HG03442 (cell line): ENCODE measurements around the gene ITGB2.
A peak's percentile ranks its signal among the peaks of the same experiment; 100 is the strongest.
"Not testable (repeated sequence)": the region's sequence is repeated elsewhere in the genome, so short reads cannot be mapped to it uniquely, and the experiment has no call there.

ENCODE experiments used
- ATAC-seq: cut with Tn5 transposase; IDR thresholded peaks from one replicate; pipeline ENCODE4 v1.9.1; 2021; ENCODE audit warnings: mild to moderate bottlenecking, moderate library complexity; ENCODE audit not compliant: unreplicated experiment

Gene ITGB2

DNA sequence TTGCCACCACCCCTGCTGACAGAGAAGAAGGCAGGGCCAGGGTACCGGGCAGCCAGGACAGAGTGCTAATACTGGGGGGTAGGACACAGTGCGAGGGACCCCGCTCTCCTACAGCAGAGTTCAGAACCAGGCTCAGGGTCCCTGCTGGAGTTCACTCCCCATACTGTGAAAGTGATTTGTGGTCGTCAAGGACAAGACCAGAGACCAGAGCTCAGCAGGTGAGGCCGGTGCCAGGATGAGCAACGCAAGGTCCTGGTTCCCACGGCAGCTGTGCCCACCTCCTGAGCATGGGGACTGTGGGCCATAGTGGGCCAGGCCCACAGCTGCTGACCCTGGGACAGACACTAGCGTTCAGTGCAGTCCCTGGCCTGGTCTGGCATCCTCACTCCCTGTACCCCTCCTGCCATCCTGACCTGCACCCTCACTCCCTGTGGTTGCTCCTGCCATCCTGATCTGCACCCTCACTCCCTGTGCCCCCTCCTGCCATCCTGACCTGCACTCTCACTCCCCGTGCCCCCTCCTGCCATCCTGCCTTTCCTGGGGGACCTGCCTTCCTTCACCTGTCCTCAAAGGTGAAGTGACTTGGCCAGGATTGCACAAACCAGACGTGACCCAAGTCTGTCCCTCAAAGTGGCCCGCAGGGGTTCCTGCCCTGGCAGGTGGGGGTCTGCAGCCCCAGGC, 33.4 kb downstream of the ITGB2 start:
- no peak for ATAC-seq

DNA sequence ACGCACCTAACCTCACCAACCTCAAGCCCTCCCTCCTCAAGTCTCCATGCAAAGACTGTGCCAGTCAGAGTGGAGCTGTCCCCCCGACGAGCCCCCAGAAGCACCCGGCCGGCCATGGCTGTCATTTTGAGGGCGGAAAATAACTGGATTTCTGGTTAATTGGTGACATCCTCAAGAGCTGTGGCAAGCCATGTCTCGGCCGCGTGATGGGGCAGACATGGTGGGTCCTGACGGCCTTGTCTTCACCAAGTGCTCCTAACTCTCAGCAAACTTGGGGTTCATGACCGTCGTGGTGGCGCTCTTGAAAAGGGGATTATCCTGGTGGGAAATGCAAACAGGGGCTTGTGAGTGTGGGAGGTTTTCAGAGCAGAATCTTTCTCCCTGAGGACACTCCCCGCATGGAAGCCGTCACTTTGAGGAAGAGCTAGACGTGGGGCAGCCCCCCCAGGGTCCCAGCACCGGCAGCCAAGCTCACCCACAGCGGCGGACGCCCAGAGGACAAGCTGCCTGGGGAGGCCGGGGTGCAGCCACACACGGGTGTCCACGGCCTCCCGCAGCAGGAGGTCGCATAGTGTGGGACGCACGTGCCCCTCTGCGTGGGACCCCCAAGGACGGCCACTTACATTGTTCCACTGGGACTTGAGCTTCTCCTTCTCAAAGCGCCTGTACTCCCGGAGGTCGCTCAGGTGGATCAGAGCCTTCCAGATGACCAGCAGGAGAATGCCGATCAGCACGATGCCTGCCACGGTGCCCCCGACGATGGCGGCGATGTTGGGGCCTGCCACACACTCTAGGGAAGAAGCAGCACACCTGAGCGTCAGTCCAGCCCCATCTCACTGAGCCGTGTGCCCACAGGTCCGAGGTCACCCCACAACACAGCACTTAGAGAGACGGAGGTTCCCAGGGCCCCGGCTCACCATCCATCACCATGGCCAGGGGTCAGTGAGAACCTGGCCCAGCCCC, 34.3 kb downstream of the ITGB2 start:
- no peak for ATAC-seq

- no peak for ATAC-seq
These were observed 35.1 kb downstream of the ITGB2 start for GRCh38 chr21:44885615-44886014.

- no peak for ATAC-seq
These were observed 36.6 kb downstream of the ITGB2 start for GRCh38 chr21:44884097-44884496.

DNA sequence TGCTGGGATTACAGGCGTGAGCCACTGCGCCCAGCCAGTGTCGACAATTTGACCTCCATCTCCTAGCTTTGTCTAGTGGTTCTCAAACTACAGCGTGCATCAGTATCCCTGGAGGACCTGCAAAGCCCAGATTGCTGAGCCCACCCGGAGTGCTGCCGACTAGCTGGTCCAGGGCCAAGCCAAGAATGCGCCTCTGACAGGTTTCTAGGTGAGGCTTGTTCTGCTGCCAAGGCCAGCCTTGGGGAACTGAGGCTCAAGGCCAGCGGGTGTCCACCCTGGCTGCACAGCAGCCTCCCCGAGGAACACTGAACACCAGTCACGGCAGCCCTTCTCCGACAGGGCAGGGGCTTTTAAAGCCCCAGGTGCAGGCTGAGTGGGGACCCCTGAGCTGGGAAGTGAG, 37.4 kb downstream of the ITGB2 start:
- ATAC-seq: no peak

DNA sequence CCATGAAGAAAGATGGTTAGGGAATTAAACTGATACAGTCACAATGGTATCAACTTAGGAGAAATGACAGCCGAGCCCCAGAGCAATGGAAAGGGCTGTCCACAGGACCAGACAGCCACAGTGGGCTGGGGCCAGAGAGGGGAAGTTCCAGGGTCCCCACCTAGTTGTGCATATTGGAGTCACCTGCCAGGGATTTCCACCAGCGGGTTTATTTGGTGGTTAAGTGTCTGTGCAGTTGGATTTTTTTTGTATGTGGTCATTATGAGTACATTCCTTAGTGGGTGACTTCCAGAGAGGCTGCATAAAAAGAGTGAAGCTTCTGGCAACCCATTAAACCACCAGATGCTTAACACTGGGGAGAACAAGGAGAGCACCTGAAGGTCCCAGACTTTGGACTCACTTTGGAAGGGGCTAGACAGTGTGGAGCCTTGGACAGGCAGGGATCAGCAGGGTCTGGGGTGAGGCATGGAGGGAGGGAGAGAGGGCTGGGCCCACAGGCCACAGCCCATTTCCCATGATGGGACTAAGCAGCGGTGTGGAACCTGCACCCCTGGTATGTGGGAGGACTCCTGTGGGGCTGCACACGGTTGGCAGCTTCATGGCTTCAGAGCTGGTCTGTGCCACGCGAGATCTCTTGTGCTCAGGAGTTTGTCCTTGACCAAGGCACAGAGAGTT, 39.4 kb downstream of the ITGB2 start:
- ATAC-seq: no peak

DNA sequence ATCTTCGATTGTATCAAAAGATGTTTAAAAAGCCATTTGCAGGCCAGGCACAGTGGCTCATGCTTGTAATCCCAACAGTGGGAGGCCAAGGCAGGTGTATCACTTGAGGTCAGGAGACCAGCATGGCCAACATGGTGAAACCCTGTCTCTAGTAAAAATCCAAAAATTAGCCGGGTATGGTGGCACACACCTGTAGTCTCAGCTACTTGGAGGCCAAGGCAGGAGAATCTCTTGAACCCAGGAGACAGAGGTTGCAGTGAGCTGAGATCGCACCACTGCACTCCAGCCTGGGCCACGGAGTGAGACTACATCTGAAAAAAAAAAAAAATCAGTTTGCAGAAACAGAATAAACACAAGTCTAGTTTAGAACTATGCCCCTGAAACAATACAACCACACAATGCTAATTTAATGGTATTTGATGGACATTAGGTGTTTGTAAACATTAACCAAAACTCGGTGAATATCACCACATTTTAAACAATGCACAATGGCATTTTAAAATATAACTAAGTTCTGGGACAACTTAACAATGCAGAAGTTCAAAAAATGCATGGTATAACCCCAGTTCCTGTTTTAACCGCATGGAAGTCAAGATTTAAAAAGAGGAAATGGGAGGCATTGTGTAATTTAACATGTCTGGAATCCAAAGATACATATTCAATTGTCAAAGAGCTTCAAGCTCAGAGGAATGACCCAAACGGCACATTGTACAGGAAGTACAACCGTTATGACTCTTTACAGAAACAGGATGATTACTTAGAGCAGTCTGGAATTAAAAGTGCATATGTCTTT, 40.1 kb downstream of the ITGB2 start:
- ATAC-seq: no peak

DNA sequence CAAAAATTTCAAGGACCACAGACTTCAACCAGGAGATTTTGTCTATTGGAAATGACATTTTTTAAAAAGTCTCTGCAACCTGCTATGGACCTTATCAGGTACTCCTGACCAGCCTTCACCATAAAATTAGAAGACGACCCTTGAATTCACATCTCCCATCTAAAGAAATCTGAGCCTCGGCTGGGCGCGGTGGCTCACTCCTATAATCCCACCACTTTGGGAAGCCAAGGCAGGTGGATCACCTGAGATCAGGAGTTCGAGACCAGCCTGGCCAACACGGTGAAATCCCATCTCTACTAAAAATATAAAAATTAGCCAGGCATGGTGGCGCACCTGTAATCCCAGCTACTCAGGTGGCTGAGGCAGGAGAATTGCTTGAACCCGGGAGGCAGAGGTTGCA, 41.5 kb downstream of the ITGB2 start:
- not testable (repeated sequence) for ATAC-seq

DNA sequence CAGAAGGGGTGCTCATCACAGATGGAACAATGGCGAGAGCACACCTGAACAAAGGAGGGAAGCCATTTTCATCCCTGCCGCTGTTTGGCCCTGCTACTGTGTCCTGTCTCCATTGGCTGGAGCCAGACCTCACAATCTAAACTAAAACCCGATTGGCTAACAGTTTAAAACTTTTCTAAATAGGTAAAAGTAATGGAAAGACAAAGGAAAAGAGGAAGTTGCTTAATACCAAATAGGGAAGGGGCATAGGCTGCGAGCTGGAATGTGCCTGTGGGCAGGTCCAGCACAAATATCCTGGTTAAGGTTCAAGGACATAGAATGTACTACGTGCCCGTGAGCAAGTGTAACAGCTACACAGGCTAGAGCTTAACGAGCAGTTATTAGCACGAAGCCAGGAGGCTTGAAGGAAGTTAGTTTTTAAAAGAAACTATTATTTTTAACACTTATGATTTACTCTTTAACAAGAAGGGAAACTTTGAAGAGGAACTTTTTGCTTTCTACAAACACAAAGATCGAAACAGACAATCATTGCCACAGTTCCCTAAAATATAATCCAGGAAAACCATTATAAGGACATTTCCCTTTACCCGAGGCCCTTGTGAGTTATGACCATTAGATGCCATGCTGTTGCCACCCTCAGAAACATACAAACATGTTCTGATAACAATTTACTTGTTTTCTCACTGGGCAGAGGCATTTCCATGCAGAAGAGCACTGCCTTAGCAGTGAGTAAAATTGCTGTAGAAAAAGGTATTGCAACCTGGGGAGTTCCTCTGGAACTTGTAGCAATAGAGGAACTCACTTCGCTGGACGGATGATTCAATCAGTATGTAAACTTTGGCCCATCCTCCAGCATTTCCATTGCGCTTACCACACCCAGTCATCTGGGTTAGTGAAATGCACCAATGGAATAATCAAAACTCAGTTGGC, 42.4 kb downstream of the ITGB2 start:
- ATAC-seq: no peak

GRCh38 chr21:44876849-44877575, 43.7 kb downstream of the ITGB2 start:
- ATAC-seq: no peak

- no peak for ATAC-seq
These were observed 45.4 kb downstream of the ITGB2 start for GRCh38 chr21:44875316-44875700.

- ATAC-seq: no peak
These were observed 46.0 kb downstream of the ITGB2 start for GRCh38 chr21:44874497-44875315.

DNA sequence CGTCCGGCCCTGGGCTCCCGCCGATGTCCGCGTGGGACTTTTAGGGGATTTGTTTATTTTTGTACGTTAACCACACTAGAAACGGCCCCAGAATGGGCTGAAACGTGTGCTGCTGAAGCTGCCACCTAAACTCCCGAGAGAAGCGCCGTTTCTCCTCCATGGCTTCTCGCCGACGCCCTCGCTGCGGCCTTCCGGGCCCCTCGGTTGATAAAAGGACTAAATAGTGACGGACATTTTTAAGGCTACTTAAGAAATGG, 46.5 kb downstream of the ITGB2 start:
- no peak for ATAC-seq

GRCh38 chr21:44873356-44874239, 47.1 kb downstream of the ITGB2 start, which contains the start of gene PTTG1IP:
Gene PTTG1IP (minus strand): TSS chr21:44873690. CDS start chr21:44873616, 74 bp downstream.
- ATAC-seq: peak; percentile 76

DNA sequence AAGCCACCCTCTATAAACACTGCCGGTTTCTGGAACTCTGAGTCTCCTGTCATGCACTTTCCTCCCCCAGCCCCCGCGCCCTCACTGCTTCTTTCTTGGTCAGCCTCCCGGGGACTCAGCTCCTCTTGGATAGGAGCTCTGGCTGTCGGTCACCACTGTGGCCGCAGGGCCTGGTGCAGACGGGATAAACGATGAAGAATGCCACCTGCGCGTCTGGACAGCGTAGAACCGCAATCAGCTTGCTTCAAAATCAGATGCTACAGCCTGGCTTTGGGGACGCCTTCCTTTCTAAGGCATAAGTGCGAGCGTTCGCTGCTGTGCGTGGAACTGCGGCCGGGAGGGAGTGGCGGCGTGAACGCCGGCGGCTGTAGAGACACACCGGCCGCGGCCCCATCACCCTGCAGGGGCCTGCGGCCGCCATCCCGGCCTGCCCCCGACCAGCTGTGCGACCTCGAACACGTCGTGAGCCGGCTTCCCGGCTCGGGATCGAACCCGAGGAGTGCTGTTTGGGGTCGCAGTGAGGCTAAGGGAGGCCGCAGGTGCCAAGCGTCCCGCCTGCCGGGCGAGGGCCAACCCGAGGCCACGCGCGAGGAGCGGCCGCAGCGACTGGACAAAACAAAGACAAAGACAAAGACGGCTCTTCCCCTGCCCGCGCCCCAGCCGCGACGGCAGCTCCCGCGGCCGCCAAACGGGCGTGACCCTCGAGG, 47.9 kb downstream of the ITGB2 start:
- no peak for ATAC-seq

GRCh38 chr21:44872323-44872648, 48.4 kb downstream of the ITGB2 start:
- ATAC-seq: no peak
